NCI-H1092 treated with DMSO at 0.1 percent for 48 hours (cell line): ENCODE data around the gene LURAP1L.
"Not testable (repeated sequence)": the region's sequence is repeated elsewhere in the genome, so short reads cannot be mapped to it uniquely, and the experiment has no call there.

Experiments
- DNase-seq: peaks from one replicate; lab custom pipeline; 2025; lab: John Stamatoyannopoulos, UW

The LURAP1L gene

DNA sequence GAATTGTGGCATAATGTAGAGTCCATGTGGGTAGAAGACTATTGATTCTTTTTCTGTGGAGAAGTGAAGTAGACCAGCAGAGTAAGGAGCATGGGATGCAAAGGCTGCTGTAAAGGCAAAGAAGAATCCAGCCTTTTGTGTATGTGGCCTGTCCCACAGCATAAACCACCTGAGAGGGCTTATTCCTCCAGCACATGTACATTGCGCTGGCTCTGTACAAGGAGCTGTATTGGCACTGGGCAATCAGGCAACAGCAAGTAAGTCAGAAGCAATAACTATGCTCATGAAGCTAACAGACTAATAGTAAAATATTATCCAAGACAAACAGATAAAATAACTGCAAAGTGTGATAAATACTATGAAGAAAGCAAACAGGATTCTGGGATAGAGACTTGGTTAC is 86.2 kb downstream of the LURAP1L start:
- DNase-seq = no peak

DNA sequence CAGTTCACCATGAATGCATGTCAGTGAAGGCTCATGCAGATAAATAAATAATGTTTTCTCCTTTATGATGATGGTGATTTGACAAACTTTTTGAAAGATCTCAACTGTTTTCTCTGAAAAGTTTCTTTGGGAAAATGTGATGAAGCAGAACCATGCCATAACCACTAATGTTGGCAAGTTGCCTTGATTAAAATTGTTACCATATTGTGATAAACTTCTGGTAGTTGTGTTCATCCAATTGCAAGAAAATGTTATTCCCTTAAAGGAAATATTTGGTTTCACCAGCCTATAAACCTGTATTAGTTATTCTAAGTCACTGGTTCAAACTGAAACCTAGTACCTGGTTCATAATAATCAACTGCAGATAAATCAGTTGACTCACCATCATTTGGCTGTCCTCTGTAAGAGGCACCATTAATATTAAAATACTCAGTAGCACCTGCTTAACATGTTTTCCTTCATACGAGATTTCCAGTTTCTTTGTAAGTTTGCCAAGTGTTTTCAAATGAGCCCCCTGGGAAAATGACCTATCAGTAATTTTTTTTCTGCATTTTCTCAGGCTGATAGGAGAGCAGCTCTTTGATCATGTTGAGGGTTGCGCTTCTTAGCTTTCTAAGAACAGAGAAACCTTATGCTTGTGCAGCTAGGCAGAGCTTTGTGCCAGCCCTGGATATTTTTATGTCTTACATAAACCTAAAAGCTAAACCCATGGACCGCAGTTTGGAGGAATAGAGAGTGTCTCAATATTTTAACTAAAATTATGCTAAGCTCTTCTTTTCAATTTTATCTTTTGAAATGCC is 88.0 kb downstream of the LURAP1L start:
- DNase-seq = no peak

DNA sequence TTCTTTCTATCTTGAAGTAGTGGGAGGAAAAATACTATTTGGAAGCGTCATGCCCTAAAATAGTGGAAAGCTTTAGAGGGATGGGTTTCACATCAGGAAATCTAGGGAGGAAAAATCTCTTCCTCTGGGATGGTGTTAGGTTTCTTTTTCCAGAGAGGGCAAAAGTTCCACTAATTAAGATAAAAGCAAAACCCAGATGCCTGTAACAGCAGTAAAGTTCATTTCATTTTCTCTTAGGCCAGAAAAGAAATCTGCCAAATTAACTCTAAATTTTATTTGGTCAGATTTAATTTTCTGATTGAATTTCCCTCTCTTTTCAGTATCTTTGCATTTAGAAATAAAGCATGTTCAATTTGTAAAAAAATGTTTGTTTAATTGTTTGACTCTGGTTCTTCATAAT is 88.8 kb downstream of the LURAP1L start:
- DNase-seq = no peak

DNA sequence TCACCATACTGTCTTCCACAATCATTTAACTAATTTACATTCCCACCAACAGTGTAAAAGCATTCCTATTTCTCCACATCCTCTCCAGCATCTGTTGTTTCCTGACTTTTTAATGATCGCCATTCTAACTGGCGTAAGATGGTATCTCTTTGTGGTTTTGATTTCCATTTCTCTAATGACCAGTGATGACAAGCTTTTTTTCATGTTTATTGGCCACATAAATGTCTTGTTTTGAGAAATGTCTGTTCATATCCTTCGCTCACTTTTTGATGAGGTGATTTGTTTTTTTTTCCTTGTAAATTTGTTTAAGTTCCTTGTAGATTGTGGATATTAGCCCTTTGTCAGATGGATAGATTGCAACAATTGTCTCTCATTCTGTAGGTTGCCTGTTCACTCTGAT is 90.6 kb downstream of the LURAP1L start:
- DNase-seq = not testable (repeated sequence)
